ENCODE results near the gene FIBP.

Gene FIBP

GRCh38 chr11:65928667-65929066 is 40.4 kb upstream of the FIBP start:
- no peak for TF ChIP-seq CTCF (IDR thresholded peaks at IDR 0.05)
- Histone ChIP-seq H3K36me3 (peaks cover 1% of the 10 kb centered on the region), H3K27ac (peak overlapping the region; percentile 92), H3K4me3 (ENCODE audit: low read depth in 1 of 2, low read length in 1 of 2) (peak overlapping the region; percentile 56 to 58), H3K4me1 (ENCODE audit: control insufficient read depth in 1 of 2, insufficient read depth in 1 of 2, low read depth in 1 of 2, low read length in 1 of 2) (peaks cover 18 to 20% of the 10 kb centered on the region in 2 experiments), H3K9me3 (no peaks in the 10 kb centered on the region), H3K27me3 (no peaks in the 10 kb centered on the region)

GRCh38 chr11:65927904-65928397 is 39.7 kb upstream of the FIBP start:
- Histone ChIP-seq H3K4me3 (ENCODE audit: low read depth in 1 of 2, low read length in 1 of 2) (peak overlapping the region; percentile 56 to 58), H3K4me1 (ENCODE audit: control insufficient read depth in 1 of 2, insufficient read depth in 1 of 2, low read depth in 1 of 2, low read length in 1 of 2) (peaks cover 18 to 20% of the 10 kb centered on the region in 2 experiments), H3K36me3 (peaks cover 8% of the 10 kb centered on the region), H3K27ac (peak overlapping the region; percentile 92), H3K9me3 (no peaks in the 10 kb centered on the region), H3K27me3 (no peaks in the 10 kb centered on the region)
- no peak for TF ChIP-seq CTCF (IDR thresholded peaks at IDR 0.05)

GRCh38 chr11:65925397-65925796 is 37.1 kb upstream of the FIBP start:
- no peaks in the 10 kb centered on the region for H3K27me3 ChIP-seq
- H3K4me1 ChIP-seq (ENCODE audit: control insufficient read depth in 1 of 2, insufficient read depth in 1 of 2, low read depth in 1 of 2, low read length in 1 of 2): peaks cover 27% of the 10 kb centered on the region in 2 experiments
- no peak overlapping the region for H3K4me3 ChIP-seq (ENCODE audit: low read depth in 1 of 2, low read length in 1 of 2)
- no peak for TF ChIP-seq CTCF (IDR thresholded peaks at IDR 0.05)
- peaks cover 20% of the 10 kb centered on the region for H3K36me3 ChIP-seq
- no peak overlapping the region for H3K27ac ChIP-seq
- no peaks in the 10 kb centered on the region for H3K9me3 ChIP-seq

- peaks cover 22% of the 10 kb centered on the region for H3K36me3 ChIP-seq
Observed at GRCh38 chr11:65922565-65922964, 34.3 kb upstream of the FIBP start.

GRCh38 chr11:65921876-65922275 is 33.6 kb upstream of the FIBP start:
- no peak overlapping the region for H3K4me3 ChIP-seq (ENCODE audit: low read depth in 1 of 2, low read length in 1 of 2)
- H3K4me1 ChIP-seq (ENCODE audit: control insufficient read depth in 1 of 2, insufficient read depth in 1 of 2, low read depth in 1 of 2, low read length in 1 of 2): peaks cover 33 to 35% of the 10 kb centered on the region in 2 experiments
- peaks cover 29% of the 10 kb centered on the region for H3K36me3 ChIP-seq
- no peaks in the 10 kb centered on the region for H3K27me3 ChIP-seq
- no peak overlapping the region for H3K27ac ChIP-seq
- H3K9me3 ChIP-seq: no peaks in the 10 kb centered on the region
- no peak for TF ChIP-seq CTCF (IDR thresholded peaks at IDR 0.05)

More at GRCh38 chr11:65922565-65922964, 34.3 kb upstream of the FIBP start:
- H3K27ac ChIP-seq: peak overlapping the region; percentile 48
- no peaks in the 10 kb centered on the region for H3K9me3 ChIP-seq
- no peak for TF ChIP-seq CTCF (IDR thresholded peaks at IDR 0.05)
- H3K4me1 ChIP-seq (ENCODE audit: control insufficient read depth in 1 of 2, insufficient read depth in 1 of 2, low read depth in 1 of 2, low read length in 1 of 2): peaks cover 31 to 34% of the 10 kb centered on the region in 2 experiments
- no peak overlapping the region for H3K4me3 ChIP-seq (ENCODE audit: low read depth in 1 of 2, low read length in 1 of 2)
- no peaks in the 10 kb centered on the region for H3K27me3 ChIP-seq

Data from neutrophil (primary cell).